Measurements from ENCODE around the gene PAPPA.

DNA sequence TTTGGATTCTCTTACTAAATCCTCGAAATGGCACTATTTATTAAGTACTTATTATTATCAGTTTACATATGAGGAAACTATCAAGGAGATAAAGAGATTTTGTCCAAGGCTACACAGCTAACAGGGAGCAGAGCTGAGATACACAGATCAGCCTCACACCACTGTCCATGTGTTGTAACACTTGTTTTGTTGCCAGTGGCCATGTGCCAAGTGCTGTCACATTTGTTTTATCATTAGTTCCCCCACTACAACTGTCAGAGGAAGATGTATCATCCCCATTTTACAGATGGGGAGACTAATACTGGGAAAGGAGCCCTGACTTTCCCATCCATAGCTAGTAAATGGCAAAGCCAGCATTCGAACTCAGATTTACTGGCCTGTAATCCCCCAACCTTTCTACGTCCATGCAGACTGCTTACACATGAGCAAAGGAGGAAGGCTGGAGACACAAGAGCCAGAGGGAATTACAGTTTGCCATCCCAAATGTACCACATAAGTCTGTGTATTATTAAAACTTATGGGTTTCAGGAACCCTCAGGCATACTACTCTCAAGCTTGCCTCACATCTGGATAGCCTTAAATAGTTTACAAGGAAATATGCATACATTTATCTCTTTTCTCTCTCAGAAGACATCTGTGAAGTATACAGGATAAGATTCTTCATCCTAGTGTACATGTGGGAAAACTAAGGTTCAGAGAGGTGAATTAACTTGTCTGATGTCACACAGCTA lies 25.1 kb downstream of the PAPPA start:
- TF ChIP-seq, protein P1, sequence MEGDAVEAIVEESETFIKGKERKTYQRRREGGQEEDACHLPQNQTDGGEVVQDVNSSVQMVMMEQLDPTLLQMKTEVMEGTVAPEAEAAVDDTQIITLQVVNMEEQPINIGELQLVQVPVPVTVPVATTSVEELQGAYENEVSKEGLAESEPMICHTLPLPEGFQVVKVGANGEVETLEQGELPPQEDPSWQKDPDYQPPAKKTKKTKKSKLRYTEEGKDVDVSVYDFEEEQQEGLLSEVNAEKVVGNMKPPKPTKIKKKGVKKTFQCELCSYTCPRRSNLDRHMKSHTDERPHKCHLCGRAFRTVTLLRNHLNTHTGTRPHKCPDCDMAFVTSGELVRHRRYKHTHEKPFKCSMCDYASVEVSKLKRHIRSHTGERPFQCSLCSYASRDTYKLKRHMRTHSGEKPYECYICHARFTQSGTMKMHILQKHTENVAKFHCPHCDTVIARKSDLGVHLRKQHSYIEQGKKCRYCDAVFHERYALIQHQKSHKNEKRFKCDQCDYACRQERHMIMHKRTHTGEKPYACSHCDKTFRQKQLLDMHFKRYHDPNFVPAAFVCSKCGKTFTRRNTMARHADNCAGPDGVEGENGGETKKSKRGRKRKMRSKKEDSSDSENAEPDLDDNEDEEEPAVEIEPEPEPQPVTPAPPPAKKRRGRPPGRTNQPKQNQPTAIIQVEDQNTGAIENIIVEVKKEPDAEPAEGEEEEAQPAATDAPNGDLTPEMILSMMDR (IDR thresholded peaks at IDR 0.05): no peak
- TF ChIP-seq EP300 (IDR thresholded peaks at IDR 0.05): no peak
- no peak for TF ChIP-seq POLR2A (IDR thresholded peaks at IDR 0.05)
